CD4-positive, alpha-beta T cell (primary cell): ENCODE data around the gene AFF3. TPM values are rescaled to one million over a fixed set of nuclear protein-coding genes. Genes with fewer than 3 reads are reported as not detected.

Experiments
- ATAC-seq: fragments of 200-7000 bp; cut with Tn5 transposase; one replicate; pipeline ENCODE4 v1.10.0; 2022; ENCODE audit warnings: mild to moderate bottlenecking; ENCODE audit not compliant: poor library complexity
- CTCF ChIA-PET: fragments of 350-600 bp; sonication (Branson Sonifier 250); formaldehyde crosslinking; loops from one replicate; lab custom pipeline; 2021; ENCODE audit warnings: antibody characterized with exemption, inconsistent platforms; lab: Charles Lee
- POLR2A ChIA-PET: fragments of 350-600 bp; sonication (Branson Sonifier 250); formaldehyde crosslinking; loops from one replicate; lab custom pipeline; 2021; ENCODE audit warnings: antibody characterized with exemption, inconsistent platforms; lab: Charles Lee
- DNase-seq, 14 experiments: peaks; one replicate each; pipeline ENCODE4 v3.0.0-alpha.2; 2013 to 2020; ENCODE audit warnings: mixed read lengths in 2 of 14
- H3K27ac ChIP-seq, 2 donors: one replicate each; pipeline versions ENCODE4 v1.5.1 to v1.7.0; 2013; ENCODE audit warnings: low read length in 2 of 2, low read depth in 1 of 2, mild to moderate bottlenecking in 1 of 2
- H3K27me3 ChIP-seq, 2 experiments: 1 replicate in 1 of 2; 2 replicates in 1 of 2; pipeline versions ENCODE4 v1.6.1 to v1.7.0; 2013; ENCODE audit warnings: low read length in 2 of 2, control low read depth in 1 of 2, mild to moderate bottlenecking in 1 of 2, moderate library complexity in 1 of 2; ENCODE audit not compliant: insufficient read depth in 2 of 2, control insufficient read depth in 1 of 2
- H3K36me3 ChIP-seq: one replicate; pipeline ENCODE4 v1.6.1; 2013; ENCODE audit warnings: low read length, control low read depth; ENCODE audit not compliant: insufficient read depth
- H3K4me1 ChIP-seq: one replicate; pipeline ENCODE4 v1.6.1; 2013; ENCODE audit warnings: low read length, control low read depth; ENCODE audit not compliant: insufficient read depth
- H3K4me3 ChIP-seq: one replicate; pipeline ENCODE4 v1.5.1; 2013; ENCODE audit warnings: mild to moderate bottlenecking, low read length, moderate library complexity
- H3K9me3 ChIP-seq, 2 experiments: 1 replicate in 1 of 2; 2 replicates in 1 of 2; pipeline versions ENCODE4 v1.6.1 to v1.7.0; 2013; ENCODE audit warnings: low read length in 2 of 2, mild to moderate bottlenecking in 2 of 2, control low read depth in 1 of 2, moderate library complexity in 1 of 2; ENCODE audit not compliant: control insufficient read depth in 1 of 2, insufficient read depth in 1 of 2
- H3K27ac Mint-ChIP-seq: one replicate; pipeline ENCODE4 v1.8.0; 2020; ENCODE audit warnings: mixed read lengths
- H3K27me3 Mint-ChIP-seq: one replicate; pipeline ENCODE4 v1.8.0; 2021; ENCODE audit warnings: mixed read lengths
- H3K36me3 Mint-ChIP-seq: one replicate; pipeline ENCODE4 v1.8.0; 2021; ENCODE audit warnings: low read depth, mixed read lengths
- H3K4me1 Mint-ChIP-seq: one replicate; pipeline ENCODE4 v1.8.0; 2021; ENCODE audit warnings: low read depth, mixed read lengths
- H3K4me3 Mint-ChIP-seq: one replicate; pipeline ENCODE4 v1.8.0; 2020; ENCODE audit warnings: mild to moderate bottlenecking, mixed read lengths
- H3K9me3 Mint-ChIP-seq: one replicate; pipeline ENCODE4 v1.8.0; 2020; ENCODE audit warnings: mixed read lengths
- CTCF ChIP-seq: fragments of 200-600 bp; IDR thresholded peaks from one replicate; pipeline ENCODE4 v1.8.0; 2022; ENCODE audit warnings: antibody characterized with exemption, mild to moderate bottlenecking
- intact Hi-C, 2 experiments: fragments of 100-400 bp; cut with DNase I in 1 of 2; cut with micrococcal nuclease in 1 of 2; formaldehyde crosslinking; loops; one replicate each; pipeline versions ENCODE4 v1.15.1 to v1.9.0; 2023 to 2025; cut with DNase I, micrococcal nuclease
- total RNA-seq, 174 experiments: library from RNA in 2 of 174; stranded (reverse) in 2 of 174; gene quantifications; one replicate each; pipeline ENCODE4 v1.2.3 and lab custom pipeline; 2021 to 2026

AFF3 gene
- total RNA-seq, 2 experiments from 2014 or later, result 15.4 to 15.7 TPM

DNA sequence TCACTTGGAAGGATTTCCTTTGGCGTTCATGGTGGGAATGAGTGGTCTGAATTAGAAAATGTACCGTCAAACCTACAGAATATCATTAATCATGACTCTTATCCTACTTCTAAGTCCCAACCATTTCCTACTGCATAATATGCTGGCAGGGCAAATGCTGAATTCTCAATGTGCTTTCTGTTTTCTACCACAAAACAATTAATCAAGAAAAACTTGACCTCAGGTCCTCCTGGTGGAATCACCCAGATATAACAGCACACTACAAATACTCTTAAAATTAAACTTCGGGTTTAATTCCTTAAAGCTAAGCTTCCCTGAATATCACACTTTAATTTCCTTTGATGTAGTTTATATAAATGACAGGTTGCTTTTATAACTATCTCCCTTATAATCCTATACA, 301.6 kb downstream of the AFF3 start:
- ATAC-seq (no peak), DNase-seq (no peak)
- Mint-ChIP-seq H3K36me3 (no peaks in the 10 kb centered on the region), H3K27me3 (no peaks in the 10 kb centered on the region), H3K27ac (no peak overlapping the region), H3K4me3 (no peak overlapping the region), H3K9me3 (no peaks in the 10 kb centered on the region), H3K4me1 (peaks cover 10% of the 10 kb centered on the region)
- ChIA-PET POLR2A (interaction anchor here (0.5 kb wide), 1 partner anchor 108 kb away, joined by 3 read pairs; no protein-coding TSS in a partner anchor), CTCF (no interaction called here)
- Histone ChIP-seq H3K4me3 (no peak overlapping the region), H3K27me3 (no peaks in the 10 kb centered on the region), H3K9me3 (no peaks in the 10 kb centered on the region), H3K36me3 (no peaks in the 10 kb centered on the region), H3K27ac (no peak overlapping the region), H3K4me1 (no peaks in the 10 kb centered on the region)
- intact Hi-C loops, result no loop called here
- TF ChIP-seq CTCF, result no peak

DNA sequence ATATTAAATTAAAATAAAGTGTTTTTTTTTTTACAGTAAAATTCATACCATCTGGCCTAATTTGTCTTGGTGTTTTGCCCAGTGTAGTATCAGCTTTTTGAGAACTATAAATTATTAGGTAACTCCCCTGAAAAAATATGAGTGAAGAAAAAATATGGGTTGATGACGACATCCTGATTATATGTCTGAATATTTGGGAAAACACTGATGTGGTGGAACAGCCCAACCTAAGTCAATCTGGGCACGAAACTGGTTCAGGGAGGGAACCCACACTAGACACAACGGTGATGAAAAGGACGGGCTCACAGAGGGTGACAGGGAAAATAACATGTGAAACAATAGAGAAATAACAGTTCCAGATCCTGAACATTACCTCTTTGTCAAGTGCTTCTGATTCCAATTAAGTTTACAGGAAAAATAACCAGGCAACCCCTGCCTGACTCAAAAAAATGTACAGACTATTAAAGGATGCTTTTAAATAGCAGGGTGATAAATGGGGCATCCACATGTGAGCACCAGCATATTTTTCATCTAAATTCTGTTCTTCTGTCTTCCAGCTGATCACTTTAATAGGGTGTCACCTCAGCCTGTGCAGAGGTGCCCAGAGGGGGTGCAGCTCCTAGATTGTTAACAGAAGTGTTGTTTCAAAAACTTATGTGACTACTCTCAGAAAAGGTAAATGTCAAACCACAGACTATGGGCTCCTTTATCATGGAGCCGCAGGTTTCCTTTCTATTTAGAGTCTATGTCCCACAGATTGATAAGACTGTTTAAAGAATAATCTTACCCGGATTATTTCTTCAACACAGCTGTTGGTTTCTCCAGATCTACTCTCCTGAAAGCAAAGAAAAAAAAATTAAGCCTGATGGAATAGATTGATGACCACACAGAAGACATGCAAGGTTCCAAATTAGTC, 305.4 kb downstream of the AFF3 start:
- CTCF ChIA-PET, result no interaction called here
- TF ChIP-seq CTCF, result no peak
- H3K4me3 ChIP-seq, result no peak overlapping the region
- no peaks in the 10 kb centered on the region for H3K36me3 ChIP-seq
- no peaks in the 10 kb centered on the region for H3K27me3 Mint-ChIP-seq
- no peaks in the 10 kb centered on the region for H3K4me1 ChIP-seq
- peaks cover 17% of the 10 kb centered on the region for H3K36me3 Mint-ChIP-seq
- H3K27ac Mint-ChIP-seq, result no peak overlapping the region
- no peaks in the 10 kb centered on the region for H3K9me3 Mint-ChIP-seq
- no peak for DNase-seq
- peaks cover 10% of the 10 kb centered on the region for H3K4me1 Mint-ChIP-seq
- no peaks in the 10 kb centered on the region for H3K27me3 ChIP-seq
- H3K9me3 ChIP-seq, result no peaks in the 10 kb centered on the region
- ATAC-seq, result no peak
- POLR2A ChIA-PET, result no interaction called here
- intact Hi-C loops, result no loop called here
- H3K27ac ChIP-seq, result no peak overlapping the region
- no peak overlapping the region for H3K4me3 Mint-ChIP-seq

GRCh38 chr2:99834426-99834825, 308.0 kb downstream of the AFF3 start:
- ChIA-PET POLR2A (no interaction called here), CTCF (no interaction called here)
- ATAC-seq (no peak), DNase-seq (no peak)
- Mint-ChIP-seq H3K27me3 (no peaks in the 10 kb centered on the region), H3K4me3 (no peak overlapping the region), H3K4me1 (peaks cover 10% of the 10 kb centered on the region), H3K9me3 (peaks cover 2% of the 10 kb centered on the region), H3K36me3 (peaks cover 23% of the 10 kb centered on the region), H3K27ac (no peak overlapping the region)
- H3K9me3 ChIP-seq, result peaks cover 0 to 7% of the 10 kb centered on the region in 2 experiments
- no peak overlapping the region for H3K27ac ChIP-seq
- no peak overlapping the region for H3K4me3 ChIP-seq
- no peak for TF ChIP-seq CTCF
- intact Hi-C loops, result no loop called here
- no peaks in the 10 kb centered on the region for H3K27me3 ChIP-seq
- H3K4me1 ChIP-seq, result no peaks in the 10 kb centered on the region
- no peaks in the 10 kb centered on the region for H3K36me3 ChIP-seq
